HepG2 (cell line): ENCODE results near the gene COPB2. TPM values are rescaled to one million over a fixed set of nuclear protein-coding genes. Genes with fewer than 3 reads are reported as not detected.
A peak's percentile ranks its signal among the peaks of the same experiment; 100 is the strongest.

Experiments
- ATAC-seq: fragments of 200-7000 bp; cut with Tn5 transposase; 3 replicates; pipeline ENCODE4 v1.9.1; 2020; ENCODE audit warnings: mild to moderate bottlenecking, moderate library complexity
- BruUV-seq: library from RNA; stranded (reverse); fragments of 400-500 nt; replicated peaks from 2 replicates; lab custom pipeline; 2021; lab: Mats Ljungman, UMichigan
- CTCF ChIA-PET: fragments of 300-600 bp; formaldehyde crosslinking; extraction: SDS; loops from one replicate; lab custom pipeline; 2021; ENCODE audit warnings: low total read pairs, inconsistent platforms, low intra/inter-chr PET ratio; lab: Yijun Ruan, JAX
- POLR2A ChIA-PET: fragments of 350-600 bp; sonication (Branson Sonifier 250); formaldehyde crosslinking; loops from one replicate; lab custom pipeline; 2020; ENCODE audit warnings: antibody characterized with exemption, inconsistent platforms; lab: Yijun Ruan, JAX
- DNase-seq: peaks from one replicate; pipeline ENCODE4 v3.0.0-alpha.2; 2015; ENCODE audit warnings: low spot score
- FAIRE-seq: peaks from 3 replicates; lab custom pipeline; 2011; peaks lifted over from hg19 to GRCh38; lab: Jason Lieb, UNC
- H2AFZ ChIP-seq: one replicate; pipeline ENCODE4 v1.6.1; 2011; ENCODE audit warnings: low read length, inconsistent platforms
- H3K27ac ChIP-seq: fragments of 300-600 bp; 3 replicates; pipeline ENCODE4 v1.8.0; 2011; ENCODE audit warnings: mixed run types, mild to moderate bottlenecking, mixed read lengths, low read length, inconsistent platforms; ENCODE audit not compliant: insufficient read depth; ENCODE audit errors: extremely low read length
- H3K27me3 ChIP-seq, 2 experiments: fragments of 200-600 bp in 1 of 2; 2 replicates in 1 of 2; 3 replicates in 1 of 2; pipeline versions ENCODE4 v1.6.0 to v1.8.0; 2011; ENCODE audit warnings: low read length in 2 of 2, mild to moderate bottlenecking in 2 of 2, moderate library complexity in 2 of 2, inconsistent platforms in 1 of 2; ENCODE audit not compliant: insufficient read depth in 2 of 2, control insufficient read depth in 1 of 2
- H3K36me3 ChIP-seq, 2 experiments: fragments of 200-600 bp in 1 of 2; replicated peaks in 1 of 2; 2 replicates in 1 of 2; 3 replicates in 1 of 2; pipeline versions ENCODE4 v1.5.1 to v1.8.0; 2011; ENCODE audit warnings: low read length in 2 of 2, inconsistent platforms in 1 of 2; ENCODE audit not compliant: insufficient read depth in 2 of 2, control insufficient read depth in 1 of 2
- H3K4me1 ChIP-seq: 2 replicates; pipeline ENCODE4 v1.5.1; 2012; ENCODE audit warnings: low read length, inconsistent platforms; ENCODE audit not compliant: insufficient read depth
- H3K4me2 ChIP-seq: 2 replicates; pipeline ENCODE4 v1.6.0; 2011; ENCODE audit warnings: low read depth, low read length, inconsistent platforms
- H3K4me3 ChIP-seq, 3 experiments: fragments of 200-600 bp in 1 of 3; sonication (generic), shearing (Covaris generic) in 1 of 3; replicated peaks in 1 of 3; 2 replicates each; pipeline ENCODE4 v1.5.1; 2011 to 2016; ENCODE audit warnings: low read length in 3 of 3, inconsistent platforms in 2 of 3, low read depth in 2 of 3, mild to moderate bottlenecking in 2 of 3, control low read depth in 1 of 3, mixed read lengths in 1 of 3; ENCODE audit not compliant: insufficient read depth in 1 of 3
- H3K79me2 ChIP-seq: one replicate; pipeline ENCODE4 v1.6.1; 2011; ENCODE audit warnings: low read length, inconsistent platforms; ENCODE audit not compliant: insufficient read depth
- H3K9ac ChIP-seq: 2 replicates; pipeline ENCODE4 v1.6.0; 2011; ENCODE audit warnings: mild to moderate bottlenecking, low read depth, low read length, inconsistent platforms; ENCODE audit not compliant: insufficient read depth
- H3K9me3 ChIP-seq: 2 replicates; pipeline ENCODE4 v1.5.1; 2012; ENCODE audit warnings: mild to moderate bottlenecking, low read length
- H4K20me1 ChIP-seq: 2 replicates; pipeline ENCODE4 v1.6.0; 2011; ENCODE audit warnings: inconsistent platforms, mild to moderate bottlenecking, low read length, moderate library complexity; ENCODE audit not compliant: insufficient read depth
- FOSL2 ChIP-seq: sonication (generic); formaldehyde crosslinking; IDR thresholded peaks from 2 replicates; pipeline ENCODE4 v1.4.0; 2020; ENCODE audit warnings: missing genetic modification reagents
- MAFK ChIP-seq, 2 experiments: IDR thresholded peaks in 1 of 2; conservative IDR thresholded peaks in 1 of 2; 2 replicates each; pipeline ENCODE4 v1.6.1; 2011; ENCODE audit warnings: improper control_type of control experiment in 2 of 2, low read length in 2 of 2
- PITX1 ChIP-seq: sonication (generic); formaldehyde crosslinking; IDR thresholded peaks from 2 replicates; pipeline ENCODE4 v1.5.1; 2020; ENCODE audit warnings: mild to moderate bottlenecking, missing genetic modification reagents
- ZNF30 ChIP-seq: sonication (generic); formaldehyde crosslinking; IDR thresholded peaks from 2 replicates; pipeline ENCODE4 v1.5.0; 2020; ENCODE audit warnings: mild to moderate bottlenecking, missing genetic modification reagents
- ZNF619 ChIP-seq: sonication (generic); formaldehyde crosslinking; IDR thresholded peaks from 2 replicates; pipeline ENCODE4 v1.4.0; 2020; ENCODE audit warnings: mild to moderate bottlenecking, missing genetic modification reagents
- WGBS: methylation state at CpG from one replicate; pipeline ENCODE4 v1.1.6; 2017; ENCODE audit warnings: low lambda C conversion rate; 5-methylcytosine and 5-hydroxymethylcytosine counted together
- in situ Hi-C: cut with HindIII; loops from 2 replicates; pipeline ENCODE4 v1.10.0; 2017; ENCODE audit warnings: low pct_unique_long_range_greater_than_20kb; ENCODE audit not compliant: extremely low pct_ligation_motif_present
- intact Hi-C: fragments of 100-400 bp; cut with micrococcal nuclease; formaldehyde crosslinking; loops from one replicate; pipeline ENCODE4 v1.10.0; 2022; ENCODE audit not compliant: unreplicated experiment
- polyA plus RNA-seq, 8 experiments: library from polyadenylated mRNA; depleted of rRNA in 3 of 8; stranded (reverse) in 7 of 8; unstranded in 1 of 8; fragments of >200 nt; fragmentation: Illumina TruSeq in 4 of 8; extraction: Trizol in 4 of 8; gene quantifications; 2 replicates each; pipeline versions ENCODE4 v1.2.1 to v1.2.3, GENCODE V29; 2011 to 2016; ENCODE audit warnings: low read depth in 4 of 8, missing spikeins in 1 of 8, mixed read lengths in 1 of 8; ENCODE audit not compliant: insufficient read depth in 1 of 8
- total RNA-seq, 5 experiments: library from RNA; depleted of rRNA; stranded (reverse); fragments of >200 nt; fragmentation: Illumina TruSeq; extraction: Trizol; gene quantifications; 2 replicates each; pipeline ENCODE4 v1.2.3, GENCODE V29; 2016; ENCODE audit warnings: low read depth in 1 of 5
- TF ChIP-seq, protein P1 (sequence below): sonication (generic); formaldehyde crosslinking; IDR thresholded peaks from 2 replicates; pipeline ENCODE4 v1.8.0; 2022; ENCODE audit warnings: mild to moderate bottlenecking, missing genetic modification reagents, borderline replicate concordance
- TF ChIP-seq, protein P2 (sequence below): IDR thresholded peaks from 2 replicates; pipeline ENCODE4 v1.6.1; 2016; ENCODE audit warnings: mild to moderate bottlenecking, missing biosample characterization, missing genetic modification reagents

Gene COPB2
- total and polyA plus RNA-seq, 2 of the 13 experiments (the other 11 are each of a cell fraction or from before 2014, with no cell fraction given), result 83.3 to 217 TPM

DNA sequence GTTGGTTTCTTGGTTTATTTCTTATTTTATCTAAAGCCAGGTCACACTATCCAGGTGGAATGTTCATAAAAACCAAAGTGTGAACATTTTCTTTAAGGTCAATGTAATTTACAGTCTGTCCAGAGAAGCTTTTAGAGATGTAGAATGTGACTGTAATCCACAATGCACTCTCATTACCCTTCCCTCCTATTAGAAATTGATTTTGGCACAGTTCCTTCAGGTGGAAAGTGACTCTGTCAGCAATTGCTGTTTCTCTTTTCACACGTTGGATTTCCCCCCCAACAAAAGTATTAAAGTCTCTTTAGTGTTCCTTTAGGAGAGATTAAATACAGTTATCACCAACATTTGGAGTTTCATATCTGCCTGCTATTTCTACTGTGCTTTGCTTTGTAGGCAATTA is 31.6 kb upstream of the COPB2 start:
- BruUV-seq, result no TSS peak
- ChIA-PET POLR2A (no interaction called here), CTCF (no interaction called here)
- no peaks in the 10 kb centered on the region for H4K20me1 ChIP-seq
- H3K27ac ChIP-seq, result no peak overlapping the region
- no peaks in the 10 kb centered on the region for H3K9me3 ChIP-seq
- no peak overlapping the region for H3K4me2 ChIP-seq
- in situ Hi-C loops (no loop called here), intact Hi-C loops (no loop called here)
- no peaks in the 10 kb centered on the region for H3K36me3 ChIP-seq
- DNase-seq (no peak), FAIRE-seq (no peak), ATAC-seq (no peak)
- no peaks in the 10 kb centered on the region for H3K27me3 ChIP-seq
- 29% methylated on average over 1 of the region's 1 CpG for WGBS
- H2AFZ ChIP-seq, result no peak overlapping the region
- no peak overlapping the region for H3K4me3 ChIP-seq
- H3K79me2 ChIP-seq, result no peaks in the 10 kb centered on the region
- TF ChIP-seq, protein P1, sequence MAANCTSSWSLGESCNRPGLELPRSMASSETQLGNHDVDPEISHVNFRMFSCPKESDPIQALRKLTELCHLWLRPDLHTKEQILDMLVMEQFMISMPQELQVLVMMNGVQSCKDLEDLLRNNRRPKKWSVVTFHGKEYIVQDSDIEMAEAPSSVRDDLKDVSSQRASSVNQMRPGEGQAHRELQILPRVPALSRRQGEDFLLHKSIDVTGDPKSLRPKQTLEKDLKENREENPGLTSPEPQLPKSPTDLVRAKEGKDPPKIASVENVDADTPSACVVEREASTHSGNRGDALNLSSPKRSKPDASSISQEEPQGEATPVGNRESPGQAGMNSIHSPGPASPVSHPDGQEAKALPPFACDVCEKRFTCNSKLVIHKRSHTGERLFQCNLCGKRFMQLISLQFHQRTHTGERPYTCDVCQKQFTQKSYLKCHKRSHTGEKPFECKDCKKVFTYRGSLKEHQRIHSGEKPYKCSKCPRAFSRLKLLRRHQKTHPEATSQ, result no peak
- TF ChIP-seq MAFK (conservative IDR thresholded peaks at IDR 0.05 in 1 of 2, IDR thresholded peaks at IDR 0.05 in 1 of 2; ENCODE audit: low read length in 2 of 2) (peak in 1 of 2 experiments; percentile 15; a peak in 1 of 4 replicates), ZNF30 (CRISPR knock-in tag) (no peak)
- TF ChIP-seq, protein P2, sequence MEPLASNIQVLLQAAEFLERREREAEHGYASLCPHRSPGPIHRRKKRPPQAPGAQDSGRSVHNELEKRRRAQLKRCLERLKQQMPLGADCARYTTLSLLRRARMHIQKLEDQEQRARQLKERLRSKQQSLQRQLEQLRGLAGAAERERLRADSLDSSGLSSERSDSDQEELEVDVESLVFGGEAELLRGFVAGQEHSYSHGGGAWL (CRISPR knock-in tag), result no peak
- H3K9ac ChIP-seq, result no peak overlapping the region
- H3K4me1 ChIP-seq, result no peaks in the 10 kb centered on the region

DNA sequence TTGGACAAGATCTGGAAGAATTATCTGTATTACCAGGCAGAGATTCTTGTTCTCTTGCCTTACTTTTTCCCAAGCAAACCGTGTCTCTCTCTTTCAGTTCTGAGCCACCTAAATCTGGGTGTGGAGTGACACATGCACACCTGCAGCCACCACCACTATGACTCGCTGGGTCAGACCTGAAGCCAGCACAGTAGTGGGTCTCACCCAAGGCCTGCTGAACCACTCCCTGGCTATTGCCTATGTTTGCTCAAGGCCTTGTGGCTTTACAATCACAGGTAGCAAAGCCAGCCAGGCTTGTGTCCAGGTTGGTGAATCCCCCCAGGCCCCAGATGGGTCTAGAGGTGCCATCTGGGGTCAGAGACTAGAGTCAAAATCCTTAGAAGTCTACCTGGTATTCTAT is 28.7 kb upstream of the COPB2 start:
- Histone ChIP-seq H3K27ac (no peak overlapping the region), H3K79me2 (no peaks in the 10 kb centered on the region), H3K4me1 (peaks cover 10% of the 10 kb centered on the region), H3K4me3 (no peak overlapping the region), H3K9me3 (no peaks in the 10 kb centered on the region), H3K9ac (no peak overlapping the region), H2AFZ (no peak overlapping the region), H3K27me3 (no peaks in the 10 kb centered on the region), H4K20me1 (no peaks in the 10 kb centered on the region), H3K4me2 (no peak overlapping the region), H3K36me3 (no peaks in the 10 kb centered on the region)
- ChIA-PET CTCF (no interaction called here), POLR2A (no interaction called here)
- in situ Hi-C loops, result no loop called here
- WGBS, result 21% methylated on average over 2 of the region's 2 CpGs
- no TSS peak for BruUV-seq
- no peak for TF ChIP-seq ZNF619 (CRISPR knock-in tag)
- TF ChIP-seq, protein P1, result no peak
- no peak for TF ChIP-seq FOSL2 (CRISPR knock-in tag)
- TF ChIP-seq PITX1, result no peak
- no peak for FAIRE-seq
- intact Hi-C loops, result no loop called here
- no peak for DNase-seq
- no peak for ATAC-seq
